Measurements from ENCODE around the gene SMIM13.
"Not testable (repeated sequence)": the region's sequence is repeated elsewhere in the genome, so short reads cannot be mapped to it uniquely, and the experiment has no call there.

Gene SMIM13

GRCh38 chr6:11108726-11109125 lies 15.1 kb downstream of the SMIM13 start:
- no peak for TF ChIP-seq CTCF (conservative IDR thresholded peaks at IDR 0.05; ENCODE audit: low read length)
- no peak for DNase-seq (ENCODE audit: low read depth)

GRCh38 chr6:11110921-11111768 lies 17.5 kb downstream of the SMIM13 start, which contains the start of gene ERVFRD-1:
TSS of gene ERVFRD-1 (minus strand) at chr6:11111725. CDS start at chr6:11105310, 6,415 bp downstream.
- no peak for DNase-seq (ENCODE audit: low read depth)
- TF ChIP-seq CTCF (conservative IDR thresholded peaks at IDR 0.05; ENCODE audit: low read length) = no peak
- H3K4me3 ChIP-seq (ENCODE audit: low read length) = no peak within 1 kb of the TSS

More at GRCh38 chr6:11108726-11109125, 15.1 kb downstream of the SMIM13 start:
- H3K4me3 ChIP-seq (ENCODE audit: low read length) = no peak overlapping the region

- TF ChIP-seq CTCF (conservative IDR thresholded peaks at IDR 0.05; ENCODE audit: low read length) = no peak
- DNase-seq (ENCODE audit: low read depth) = no peak
- H3K4me3 ChIP-seq (ENCODE audit: low read length) = no peak overlapping the region
Observed at GRCh38 chr6:11111769-11112437, 18.3 kb downstream of the SMIM13 start.

GRCh38 chr6:11113038-11113437 lies 19.4 kb downstream of the SMIM13 start:
- peak; percentile 82 for DNase-seq (ENCODE audit: low read depth)
- no peak for TF ChIP-seq CTCF (conservative IDR thresholded peaks at IDR 0.05; ENCODE audit: low read length)
- H3K4me3 ChIP-seq (ENCODE audit: low read length) = no peak overlapping the region

- H3K4me3 ChIP-seq (ENCODE audit: low read length) = not testable (repeated sequence)
Observed at GRCh38 chr6:11115808-11116536, 22.3 kb downstream of the SMIM13 start.

GRCh38 chr6:11120271-11121005 lies 26.8 kb downstream of the SMIM13 start:
- no peak for TF ChIP-seq CTCF (conservative IDR thresholded peaks at IDR 0.05; ENCODE audit: low read length)
- no peak overlapping the region for H3K4me3 ChIP-seq (ENCODE audit: low read length)
- no peak for DNase-seq (ENCODE audit: low read depth)

More at GRCh38 chr6:11115808-11116536, 22.3 kb downstream of the SMIM13 start:
- DNase-seq (ENCODE audit: low read depth) = peak; percentile 31

- no peak overlapping the region for H3K4me3 ChIP-seq (ENCODE audit: low read length)
- TF ChIP-seq CTCF (conservative IDR thresholded peaks at IDR 0.05; ENCODE audit: low read length) = no peak
- DNase-seq (ENCODE audit: low read depth) = no peak
Observed at GRCh38 chr6:11121851-11122250, 28.2 kb downstream of the SMIM13 start.
